ENCODE results near the gene PXYLP1.
"Not testable (repeated sequence)": the region's sequence is repeated elsewhere in the genome, so short reads cannot be mapped to it uniquely, and the experiment has no call there.

Gene PXYLP1

DNA sequence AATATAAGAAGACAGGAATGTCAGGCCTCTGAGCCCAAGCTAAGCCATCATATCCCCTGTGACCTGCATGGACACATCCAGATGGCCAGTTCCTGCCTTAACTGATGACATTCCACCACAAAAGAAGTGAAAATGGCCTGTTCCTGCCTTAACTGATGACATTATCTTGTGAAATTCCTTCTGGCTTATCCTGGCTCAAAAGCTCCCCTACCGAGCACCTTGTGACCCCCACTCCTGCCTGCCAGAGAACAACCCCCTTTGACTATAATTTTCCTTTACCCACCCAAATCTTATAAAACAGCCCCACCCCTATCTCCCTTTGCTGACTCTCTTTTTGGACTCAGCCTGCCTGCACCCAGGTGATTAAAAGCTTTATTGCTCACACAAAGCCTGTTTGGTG is 20.3 kb upstream of the PXYLP1 start:
- H3K36me3 ChIP-seq (ENCODE audit: control insufficient read depth in 1 of 2, insufficient read depth in 2 of 2, low read length in 2 of 2); H3K27ac ChIP-seq (ENCODE audit: low read length); H3K9me3 ChIP-seq (ENCODE audit: control insufficient read depth in 1 of 2, low read length in 2 of 2); H3K27me3 ChIP-seq (ENCODE audit: low read depth, low read length); H3K4me3 ChIP-seq (ENCODE audit: low read depth in 1 of 2, low read length in 2 of 2); H3K4me1 ChIP-seq (ENCODE audit: control insufficient read depth in 1 of 2, insufficient read depth in 2 of 2, low read length in 2 of 2): not testable (repeated sequence)

DNA sequence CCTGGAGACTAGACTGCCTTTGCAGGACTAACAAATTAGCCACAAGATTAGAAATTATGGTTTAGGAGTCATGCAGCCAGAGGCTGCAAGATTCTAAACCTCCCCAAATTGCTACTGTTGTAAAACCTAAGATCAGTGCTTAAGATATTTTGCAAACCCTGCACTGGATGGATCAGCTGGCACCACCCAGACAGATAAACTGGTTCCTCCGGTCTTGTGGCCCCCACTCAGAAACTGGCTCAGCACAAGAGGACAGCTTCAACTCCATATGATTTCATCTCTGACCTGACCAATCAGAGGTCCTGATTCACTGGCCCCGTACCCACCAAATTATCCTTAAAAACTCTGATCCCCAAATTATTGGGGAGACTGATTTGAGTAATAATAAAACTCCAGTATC is 19.5 kb upstream of the PXYLP1 start:
- Histone ChIP-seq H3K4me1 (ENCODE audit: control insufficient read depth in 1 of 2, insufficient read depth in 2 of 2, low read length in 2 of 2) (no peaks in the 10 kb centered on the region), H3K36me3 (ENCODE audit: control insufficient read depth in 1 of 2, insufficient read depth in 2 of 2, low read length in 2 of 2) (no peaks in the 10 kb centered on the region), H3K27me3 (ENCODE audit: low read depth, low read length) (no peaks in the 10 kb centered on the region), H3K9me3 (ENCODE audit: control insufficient read depth in 1 of 2, low read length in 2 of 2) (no peaks in the 10 kb centered on the region), H3K27ac (ENCODE audit: low read length) (no peak overlapping the region), H3K4me3 (ENCODE audit: low read depth in 1 of 2, low read length in 2 of 2) (no peak overlapping the region)

DNA sequence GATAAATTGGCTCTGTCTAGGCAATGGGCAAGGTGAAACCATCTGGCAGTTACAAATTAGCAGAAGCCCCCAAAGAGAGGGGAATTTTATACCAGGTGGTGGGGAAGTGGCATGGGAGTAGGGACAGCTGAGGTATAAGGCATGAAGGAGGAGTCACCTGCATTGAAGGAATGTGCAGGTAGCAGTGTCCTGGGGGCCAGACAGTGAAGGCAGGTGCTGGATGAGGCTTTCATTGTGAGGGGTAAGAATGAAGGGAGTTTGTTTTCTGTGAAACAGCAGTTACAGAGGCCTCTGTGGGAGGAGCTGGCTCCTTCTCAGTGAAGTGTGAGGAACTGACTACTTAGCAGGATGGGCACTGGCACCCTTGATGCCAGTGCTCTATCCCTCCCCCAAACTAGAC is 19.1 kb upstream of the PXYLP1 start:
- H3K27me3 ChIP-seq (ENCODE audit: low read depth, low read length): no peaks in the 10 kb centered on the region
- H3K27ac ChIP-seq (ENCODE audit: low read length): no peak overlapping the region
- no peaks in the 10 kb centered on the region for H3K9me3 ChIP-seq (ENCODE audit: control insufficient read depth in 1 of 2, low read length in 2 of 2)
- H3K36me3 ChIP-seq (ENCODE audit: control insufficient read depth in 1 of 2, insufficient read depth in 2 of 2, low read length in 2 of 2): no peaks in the 10 kb centered on the region
- no peak overlapping the region for H3K4me3 ChIP-seq (ENCODE audit: low read depth in 1 of 2, low read length in 2 of 2)
- no peaks in the 10 kb centered on the region for H3K4me1 ChIP-seq (ENCODE audit: control insufficient read depth in 1 of 2, insufficient read depth in 2 of 2, low read length in 2 of 2)

- Histone ChIP-seq H3K4me3 (ENCODE audit: low read depth in 1 of 2, low read length in 2 of 2) (no peak overlapping the region), H3K36me3 (ENCODE audit: control insufficient read depth in 1 of 2, insufficient read depth in 2 of 2, low read length in 2 of 2) (no peaks in the 10 kb centered on the region), H3K9me3 (ENCODE audit: control insufficient read depth in 1 of 2, low read length in 2 of 2) (no peaks in the 10 kb centered on the region), H3K27me3 (ENCODE audit: low read depth, low read length) (no peaks in the 10 kb centered on the region), H3K4me1 (ENCODE audit: control insufficient read depth in 1 of 2, insufficient read depth in 2 of 2, low read length in 2 of 2) (no peaks in the 10 kb centered on the region), H3K27ac (ENCODE audit: low read length) (no peak overlapping the region)
These were observed 14.7 kb upstream of the PXYLP1 start for GRCh38 chr3:141216975-141217374.

DNA sequence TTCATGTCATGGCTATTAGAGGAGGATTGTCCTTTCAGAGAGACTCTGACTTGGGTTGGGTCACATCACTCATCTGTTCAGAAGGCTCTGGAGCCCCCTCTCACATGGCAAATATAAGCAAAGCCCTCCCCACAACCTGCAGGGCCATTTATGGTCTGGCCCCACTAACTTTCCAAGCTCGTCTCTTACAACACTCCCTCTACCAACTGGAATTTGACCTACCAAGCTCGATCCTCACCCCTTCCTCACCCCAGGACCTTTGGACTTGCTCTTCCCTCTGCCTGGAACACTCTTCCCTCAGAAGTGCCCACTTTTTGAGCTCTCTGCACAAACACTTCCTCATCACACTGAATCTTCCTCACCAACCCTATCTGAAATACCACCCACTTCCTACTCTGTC is 14.2 kb upstream of the PXYLP1 start:
- no peak overlapping the region for H3K27ac ChIP-seq (ENCODE audit: low read length)
- no peaks in the 10 kb centered on the region for H3K27me3 ChIP-seq (ENCODE audit: low read depth, low read length)
- H3K4me1 ChIP-seq (ENCODE audit: control insufficient read depth in 1 of 2, insufficient read depth in 2 of 2, low read length in 2 of 2): no peaks in the 10 kb centered on the region
- H3K4me3 ChIP-seq (ENCODE audit: low read depth in 1 of 2, low read length in 2 of 2): no peak overlapping the region
- no peaks in the 10 kb centered on the region for H3K9me3 ChIP-seq (ENCODE audit: control insufficient read depth in 1 of 2, low read length in 2 of 2)
- H3K36me3 ChIP-seq (ENCODE audit: control insufficient read depth in 1 of 2, insufficient read depth in 2 of 2, low read length in 2 of 2): no peaks in the 10 kb centered on the region

GRCh38 chr3:141218162-141218835 is 13.3 kb upstream of the PXYLP1 start:
- Histone ChIP-seq H3K27ac (ENCODE audit: low read length) (no peak overlapping the region), H3K4me3 (ENCODE audit: low read depth in 1 of 2, low read length in 2 of 2) (no peak overlapping the region), H3K36me3 (ENCODE audit: control insufficient read depth in 1 of 2, insufficient read depth in 2 of 2, low read length in 2 of 2) (no peaks in the 10 kb centered on the region), H3K9me3 (ENCODE audit: control insufficient read depth in 1 of 2, low read length in 2 of 2) (no peaks in the 10 kb centered on the region), H3K27me3 (ENCODE audit: low read depth, low read length) (no peaks in the 10 kb centered on the region), H3K4me1 (ENCODE audit: control insufficient read depth in 1 of 2, insufficient read depth in 2 of 2, low read length in 2 of 2) (no peaks in the 10 kb centered on the region)

GRCh38 chr3:141218926-141219325 is 12.7 kb upstream of the PXYLP1 start:
- Histone ChIP-seq H3K9me3 (ENCODE audit: control insufficient read depth in 1 of 2, low read length in 2 of 2) (no peaks in the 10 kb centered on the region), H3K27me3 (ENCODE audit: low read depth, low read length) (no peaks in the 10 kb centered on the region), H3K27ac (ENCODE audit: low read length) (no peak overlapping the region)

GRCh38 chr3:141223673-141224166 is 7.9 kb upstream of the PXYLP1 start:
- Histone ChIP-seq H3K27ac (ENCODE audit: low read length) (no peak overlapping the region), H3K4me3 (ENCODE audit: low read depth in 1 of 2, low read length in 2 of 2) (no peak overlapping the region), H3K27me3 (ENCODE audit: low read depth, low read length) (no peaks in the 10 kb centered on the region), H3K9me3 (ENCODE audit: control insufficient read depth in 1 of 2, low read length in 2 of 2) (no peaks in the 10 kb centered on the region), H3K36me3 (ENCODE audit: control insufficient read depth in 1 of 2, insufficient read depth in 2 of 2, low read length in 2 of 2) (no peaks in the 10 kb centered on the region), H3K4me1 (ENCODE audit: control insufficient read depth in 1 of 2, insufficient read depth in 2 of 2, low read length in 2 of 2) (no peaks in the 10 kb centered on the region)

More at GRCh38 chr3:141218926-141219325, 12.7 kb upstream of the PXYLP1 start:
- H3K36me3 ChIP-seq (ENCODE audit: control insufficient read depth in 1 of 2, insufficient read depth in 2 of 2, low read length in 2 of 2): no peaks in the 10 kb centered on the region
- no peaks in the 10 kb centered on the region for H3K4me1 ChIP-seq (ENCODE audit: control insufficient read depth in 1 of 2, insufficient read depth in 2 of 2, low read length in 2 of 2)
- H3K4me3 ChIP-seq (ENCODE audit: low read depth in 1 of 2, low read length in 2 of 2): no peak overlapping the region

DNA sequence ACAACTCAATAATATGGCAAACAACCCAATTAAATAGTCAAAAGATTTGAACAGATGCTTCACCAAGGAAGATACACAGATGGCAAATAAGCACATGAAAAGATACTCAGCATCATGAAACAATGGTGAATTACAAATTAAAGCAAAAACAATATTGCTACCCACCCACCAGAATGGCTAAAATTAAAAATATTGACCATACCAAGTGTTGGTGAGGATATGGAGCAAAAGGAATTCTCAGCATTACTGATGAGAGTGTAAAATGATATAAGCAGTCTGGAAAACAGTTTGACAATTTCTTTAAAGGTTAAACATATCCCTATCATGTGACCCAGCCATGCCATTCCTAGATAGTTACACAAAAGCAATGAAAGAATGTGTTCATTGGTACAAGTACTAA is 5.7 kb upstream of the PXYLP1 start:
- H3K4me1 ChIP-seq (ENCODE audit: control insufficient read depth in 1 of 2, insufficient read depth in 2 of 2, low read length in 2 of 2): peaks cover 0 to 7% of the 10 kb centered on the region in 2 donors
- H3K27me3 ChIP-seq (ENCODE audit: low read depth, low read length): no peaks in the 10 kb centered on the region
- no peaks in the 10 kb centered on the region for H3K9me3 ChIP-seq (ENCODE audit: control insufficient read depth in 1 of 2, low read length in 2 of 2)
- H3K4me3 ChIP-seq (ENCODE audit: low read depth in 1 of 2, low read length in 2 of 2): no peak overlapping the region
- H3K27ac ChIP-seq (ENCODE audit: low read length): no peak overlapping the region
- no peaks in the 10 kb centered on the region for H3K36me3 ChIP-seq (ENCODE audit: control insufficient read depth in 1 of 2, insufficient read depth in 2 of 2, low read length in 2 of 2)

GRCh38 chr3:141227216-141227615 is 4.4 kb upstream of the PXYLP1 start:
- no peak overlapping the region for H3K27ac ChIP-seq (ENCODE audit: low read length)
- no peak overlapping the region for H3K4me3 ChIP-seq (ENCODE audit: low read depth in 1 of 2, low read length in 2 of 2)
- no peaks in the 10 kb centered on the region for H3K27me3 ChIP-seq (ENCODE audit: low read depth, low read length)
- H3K36me3 ChIP-seq (ENCODE audit: control insufficient read depth in 1 of 2, insufficient read depth in 2 of 2, low read length in 2 of 2): no peaks in the 10 kb centered on the region
- H3K4me1 ChIP-seq (ENCODE audit: control insufficient read depth in 1 of 2, insufficient read depth in 2 of 2, low read length in 2 of 2): peaks cover 0 to 8% of the 10 kb centered on the region in 2 donors
- no peaks in the 10 kb centered on the region for H3K9me3 ChIP-seq (ENCODE audit: control insufficient read depth in 1 of 2, low read length in 2 of 2)

- Histone ChIP-seq H3K9me3 (ENCODE audit: control insufficient read depth in 1 of 2, low read length in 2 of 2) (no peaks in the 10 kb centered on the region), H3K27ac (ENCODE audit: low read length) (no peak overlapping the region), H3K4me3 (ENCODE audit: low read depth in 1 of 2, low read length in 2 of 2) (no peak overlapping the region), H3K36me3 (ENCODE audit: control insufficient read depth in 1 of 2, insufficient read depth in 2 of 2, low read length in 2 of 2) (no peaks in the 10 kb centered on the region), H3K27me3 (ENCODE audit: low read depth, low read length) (no peaks in the 10 kb centered on the region), H3K4me1 (ENCODE audit: control insufficient read depth in 1 of 2, insufficient read depth in 2 of 2, low read length in 2 of 2) (peaks cover 3 to 8% of the 10 kb centered on the region in 2 donors)
These were observed 3.9 kb upstream of the PXYLP1 start for GRCh38 chr3:141227752-141228151.

DNA sequence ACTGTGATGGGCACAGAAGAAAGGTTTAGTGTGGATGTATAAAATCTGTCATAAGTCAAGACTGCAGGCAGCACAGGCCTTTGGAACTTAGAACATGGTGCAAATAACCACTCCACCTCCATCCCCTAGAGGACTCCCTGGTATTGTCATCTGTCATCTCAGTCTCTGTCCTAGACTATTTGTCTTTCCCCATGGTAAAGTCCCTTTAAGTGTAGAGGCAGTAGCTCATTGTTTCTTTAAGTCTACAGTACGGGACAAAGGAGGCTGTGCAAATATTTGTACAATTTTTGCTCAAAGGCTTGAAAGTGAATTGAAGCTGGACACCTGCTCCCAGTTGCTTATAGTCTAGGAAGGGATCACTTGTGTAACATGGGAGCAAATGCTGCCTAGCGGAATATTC is 3.2 kb upstream of the PXYLP1 start:
- Histone ChIP-seq H3K36me3 (ENCODE audit: control insufficient read depth in 1 of 2, insufficient read depth in 2 of 2, low read length in 2 of 2) (no peaks in the 10 kb centered on the region), H3K4me3 (ENCODE audit: low read depth in 1 of 2, low read length in 2 of 2) (no peak overlapping the region), H3K4me1 (ENCODE audit: control insufficient read depth in 1 of 2, insufficient read depth in 2 of 2, low read length in 2 of 2) (peaks cover 3 to 8% of the 10 kb centered on the region in 2 donors), H3K9me3 (ENCODE audit: control insufficient read depth in 1 of 2, low read length in 2 of 2) (no peaks in the 10 kb centered on the region), H3K27ac (ENCODE audit: low read length) (no peak overlapping the region), H3K27me3 (ENCODE audit: low read depth, low read length) (no peaks in the 10 kb centered on the region)

All from muscle layer of duodenum (tissue), 2 donors.